Measurements from ENCODE around the gene IGSF21.

DNA sequence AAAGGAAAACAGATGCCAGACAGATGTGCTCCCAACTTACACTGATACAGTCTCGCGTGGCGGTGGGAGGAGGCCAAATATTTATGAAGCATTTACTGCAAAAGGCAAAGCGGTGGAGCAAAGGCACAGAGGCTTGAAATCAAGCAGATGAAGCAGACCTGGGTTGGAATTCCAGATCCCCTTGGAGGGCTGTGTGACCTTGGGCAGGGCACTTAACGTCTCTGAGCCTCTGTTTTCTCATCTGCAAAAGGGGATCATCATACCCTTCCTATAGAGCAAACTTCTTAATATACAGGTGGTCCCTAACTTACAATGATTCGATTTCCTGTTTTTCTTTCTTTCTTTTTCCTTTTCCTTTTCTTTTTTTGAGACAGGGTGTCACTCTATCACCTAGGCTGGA, 54.1 kb downstream of the IGSF21 start:
- TF ChIP-seq, protein P1, sequence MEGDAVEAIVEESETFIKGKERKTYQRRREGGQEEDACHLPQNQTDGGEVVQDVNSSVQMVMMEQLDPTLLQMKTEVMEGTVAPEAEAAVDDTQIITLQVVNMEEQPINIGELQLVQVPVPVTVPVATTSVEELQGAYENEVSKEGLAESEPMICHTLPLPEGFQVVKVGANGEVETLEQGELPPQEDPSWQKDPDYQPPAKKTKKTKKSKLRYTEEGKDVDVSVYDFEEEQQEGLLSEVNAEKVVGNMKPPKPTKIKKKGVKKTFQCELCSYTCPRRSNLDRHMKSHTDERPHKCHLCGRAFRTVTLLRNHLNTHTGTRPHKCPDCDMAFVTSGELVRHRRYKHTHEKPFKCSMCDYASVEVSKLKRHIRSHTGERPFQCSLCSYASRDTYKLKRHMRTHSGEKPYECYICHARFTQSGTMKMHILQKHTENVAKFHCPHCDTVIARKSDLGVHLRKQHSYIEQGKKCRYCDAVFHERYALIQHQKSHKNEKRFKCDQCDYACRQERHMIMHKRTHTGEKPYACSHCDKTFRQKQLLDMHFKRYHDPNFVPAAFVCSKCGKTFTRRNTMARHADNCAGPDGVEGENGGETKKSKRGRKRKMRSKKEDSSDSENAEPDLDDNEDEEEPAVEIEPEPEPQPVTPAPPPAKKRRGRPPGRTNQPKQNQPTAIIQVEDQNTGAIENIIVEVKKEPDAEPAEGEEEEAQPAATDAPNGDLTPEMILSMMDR (IDR thresholded peaks at IDR 0.05; ENCODE audit: poor library complexity), result no peak
- TF ChIP-seq EZH2 (IDR thresholded peaks at IDR 0.05; ENCODE audit: borderline replicate concordance), result no peak
- no peak for TF ChIP-seq EZH2phosphoT487 (IDR thresholded peaks at IDR 0.05; ENCODE audit: low read depth, severe bottlenecking, unreplicated experiment)
